T-helper 17 cell (primary cell): Measurements from ENCODE around the gene MAP3K15. TPM values are rescaled to one million over a fixed set of nuclear protein-coding genes. Genes with fewer than 3 reads are reported as not detected.
A peak's percentile ranks its signal among the peaks of the same experiment; 100 is the strongest.

Source experiments
- ATAC-seq: fragments of 150-1000 bp; cut with Tn5 transposase; 2 replicates; pipeline ENCODE4 v1.10.0; 2021; ENCODE audit warnings: mild to moderate bottlenecking, moderate library complexity
- DNase-seq, 3 donors: peaks; one replicate each; pipeline versions ENCODE4 v3.0.0 to v3.0.0-alpha.2; 2020 to 2021
- H3K9me3 ChIP-seq: one replicate; pipeline ENCODE4 v1.7.0; 2013; ENCODE audit warnings: low read length, mild to moderate bottlenecking; ENCODE audit not compliant: control insufficient read depth, poor library complexity, severe bottlenecking
- H3K27ac Mint-ChIP-seq: one replicate; pipeline ENCODE4 v1.8.0; 2022; ENCODE audit warnings: mild to moderate bottlenecking, moderate library complexity, mixed read lengths
- H3K27me3 Mint-ChIP-seq: one replicate; pipeline ENCODE4 v1.8.0; 2022; ENCODE audit warnings: mixed read lengths
- H3K36me3 Mint-ChIP-seq: one replicate; pipeline ENCODE4 v1.8.0; 2022; ENCODE audit warnings: low read depth, mixed read lengths
- H3K4me1 Mint-ChIP-seq: one replicate; pipeline ENCODE4 v1.8.0; 2022; ENCODE audit warnings: mild to moderate bottlenecking, mixed read lengths
- H3K4me3 Mint-ChIP-seq: one replicate; pipeline ENCODE4 v1.8.0; 2022; ENCODE audit warnings: mild to moderate bottlenecking, moderate library complexity, mixed read lengths
- total RNA-seq, 4 donors: library from RNA in 2 of 4; stranded (reverse) in 2 of 4; gene quantifications; one replicate each; pipeline ENCODE4 v1.2.3 and lab custom pipeline; 2022 to 2026

MAP3K15 gene
- total RNA-seq, 2 donors from 2014 or later: 0.16 TPM; not detected in 1

GRCh38 chrX:19548934-19549333, 33.6 kb upstream of the MAP3K15 start:
- no peak for ATAC-seq
- no peaks in the 10 kb centered on the region for H3K9me3 ChIP-seq
- H3K36me3 Mint-ChIP-seq: peaks cover 9% of the 10 kb centered on the region
- no peaks in the 10 kb centered on the region for H3K27me3 Mint-ChIP-seq
- H3K27ac Mint-ChIP-seq: peak overlapping the region; percentile 84
- H3K4me3 Mint-ChIP-seq: peak overlapping the region; percentile 53
- no peak for DNase-seq
- peaks cover 25% of the 10 kb centered on the region for H3K4me1 Mint-ChIP-seq

- H3K27ac Mint-ChIP-seq: peak overlapping the region; percentile 84
- no peaks in the 10 kb centered on the region for H3K27me3 Mint-ChIP-seq
- peaks cover 25% of the 10 kb centered on the region for H3K4me1 Mint-ChIP-seq
- no peak for DNase-seq
- ATAC-seq: no peak
- no peaks in the 10 kb centered on the region for H3K9me3 ChIP-seq
- peak overlapping the region; percentile 53 for H3K4me3 Mint-ChIP-seq
- peaks cover 9% of the 10 kb centered on the region for H3K36me3 Mint-ChIP-seq
These were observed 33.0 kb upstream of the MAP3K15 start for GRCh38 chrX:19548279-19548678.

GRCh38 chrX:19545651-19546050, 30.3 kb upstream of the MAP3K15 start:
- no peak overlapping the region for H3K4me3 Mint-ChIP-seq

GRCh38 chrX:19544693-19545305, 29.5 kb upstream of the MAP3K15 start:
- DNase-seq (no peak), ATAC-seq (peak; percentile 51)
- Mint-ChIP-seq H3K27me3 (no peaks in the 10 kb centered on the region), H3K36me3 (peaks cover 6% of the 10 kb centered on the region), H3K4me1 (peaks cover 26% of the 10 kb centered on the region), H3K4me3 (peak overlapping the region; percentile 3), H3K27ac (peak overlapping the region; percentile 86)
- H3K9me3 ChIP-seq: no peaks in the 10 kb centered on the region

More at GRCh38 chrX:19545651-19546050, 30.3 kb upstream of the MAP3K15 start:
- H3K27me3 Mint-ChIP-seq: no peaks in the 10 kb centered on the region
- DNase-seq (no peak), ATAC-seq (no peak)
- no peak overlapping the region for H3K27ac Mint-ChIP-seq
- no peaks in the 10 kb centered on the region for H3K9me3 ChIP-seq
- peaks cover 6% of the 10 kb centered on the region for H3K36me3 Mint-ChIP-seq
- peaks cover 26% of the 10 kb centered on the region for H3K4me1 Mint-ChIP-seq

GRCh38 chrX:19543951-19544381, 28.7 kb upstream of the MAP3K15 start:
- peaks cover 28% of the 10 kb centered on the region for H3K4me1 Mint-ChIP-seq
- H3K4me3 Mint-ChIP-seq: peak overlapping the region; percentile 45
- peak overlapping the region; percentile 86 for H3K27ac Mint-ChIP-seq
- ATAC-seq: no peak
- no peak for DNase-seq
- H3K27me3 Mint-ChIP-seq: no peaks in the 10 kb centered on the region
- peaks cover 6% of the 10 kb centered on the region for H3K36me3 Mint-ChIP-seq
- H3K9me3 ChIP-seq: no peaks in the 10 kb centered on the region

- no peaks in the 10 kb centered on the region for H3K9me3 ChIP-seq
- H3K4me1 Mint-ChIP-seq: peaks cover 21% of the 10 kb centered on the region
- ATAC-seq (no peak), DNase-seq (no peak)
- H3K36me3 Mint-ChIP-seq: peaks cover 4% of the 10 kb centered on the region
- no peak overlapping the region for H3K27ac Mint-ChIP-seq
- peak overlapping the region; percentile 45 for H3K4me3 Mint-ChIP-seq
- no peaks in the 10 kb centered on the region for H3K27me3 Mint-ChIP-seq
These were observed 27.9 kb upstream of the MAP3K15 start for GRCh38 chrX:19543020-19543715.

- no peaks in the 10 kb centered on the region for H3K9me3 ChIP-seq
- Mint-ChIP-seq H3K4me3 (peak overlapping the region; percentile 15), H3K27ac (no peak overlapping the region), H3K4me1 (peaks cover 19% of the 10 kb centered on the region), H3K27me3 (no peaks in the 10 kb centered on the region), H3K36me3 (peaks cover 2% of the 10 kb centered on the region)
- no peak for ATAC-seq
- DNase-seq: no peak
These were observed 26.6 kb upstream of the MAP3K15 start for GRCh38 chrX:19541931-19542330.

GRCh38 chrX:19541196-19541595, 25.9 kb upstream of the MAP3K15 start:
- Mint-ChIP-seq H3K27me3 (no peaks in the 10 kb centered on the region), H3K4me3 (no peak overlapping the region), H3K27ac (no peak overlapping the region), H3K36me3 (peaks cover 2% of the 10 kb centered on the region), H3K4me1 (peaks cover 15% of the 10 kb centered on the region)
- no peak for ATAC-seq
- H3K9me3 ChIP-seq: no peaks in the 10 kb centered on the region
- DNase-seq: no peak

- Mint-ChIP-seq H3K4me3 (no peak overlapping the region), H3K27me3 (no peaks in the 10 kb centered on the region), H3K36me3 (no peaks in the 10 kb centered on the region), H3K27ac (peak overlapping the region; percentile 74), H3K4me1 (peaks cover 13% of the 10 kb centered on the region)
- no peaks in the 10 kb centered on the region for H3K9me3 ChIP-seq
- no peak for DNase-seq
- ATAC-seq: no peak
These were observed 24.8 kb upstream of the MAP3K15 start for GRCh38 chrX:19540076-19540475.

- peak overlapping the region; percentile 74 for H3K27ac Mint-ChIP-seq
- no peaks in the 10 kb centered on the region for H3K36me3 Mint-ChIP-seq
- ATAC-seq: no peak
- H3K27me3 Mint-ChIP-seq: no peaks in the 10 kb centered on the region
- DNase-seq: no peak
- H3K9me3 ChIP-seq: no peaks in the 10 kb centered on the region
- H3K4me1 Mint-ChIP-seq: peaks cover 12% of the 10 kb centered on the region
- H3K4me3 Mint-ChIP-seq: no peak overlapping the region
These were observed 24.4 kb upstream of the MAP3K15 start for GRCh38 chrX:19539665-19540064.

- no peaks in the 10 kb centered on the region for H3K9me3 ChIP-seq
- Mint-ChIP-seq H3K27me3 (no peaks in the 10 kb centered on the region), H3K4me3 (no peak overlapping the region), H3K27ac (no peak overlapping the region), H3K4me1 (peaks cover 2% of the 10 kb centered on the region), H3K36me3 (no peaks in the 10 kb centered on the region)
- no peak for ATAC-seq
- DNase-seq: no peak
These were observed 20.2 kb upstream of the MAP3K15 start for GRCh38 chrX:19535476-19535875.

- no peak for ATAC-seq
- Mint-ChIP-seq H3K4me1 (no peaks in the 10 kb centered on the region), H3K27ac (no peak overlapping the region), H3K36me3 (no peaks in the 10 kb centered on the region), H3K4me3 (no peak overlapping the region), H3K27me3 (no peaks in the 10 kb centered on the region)
- no peaks in the 10 kb centered on the region for H3K9me3 ChIP-seq
- no peak for DNase-seq
These were observed 17.4 kb upstream of the MAP3K15 start for GRCh38 chrX:19532709-19533108.

GRCh38 chrX:19517965-19518364, 2.7 kb upstream of the MAP3K15 start:
- H3K27ac Mint-ChIP-seq: no peak overlapping the region
- ATAC-seq: no peak
- H3K27me3 Mint-ChIP-seq: peaks cover 5% of the 10 kb centered on the region
- H3K4me1 Mint-ChIP-seq: no peaks in the 10 kb centered on the region
- H3K9me3 ChIP-seq: no peaks in the 10 kb centered on the region
- no peak for DNase-seq
- no peak overlapping the region for H3K4me3 Mint-ChIP-seq
- H3K36me3 Mint-ChIP-seq: no peaks in the 10 kb centered on the region

- Mint-ChIP-seq H3K4me1 (no peaks in the 10 kb centered on the region), H3K36me3 (no peaks in the 10 kb centered on the region), H3K27me3 (peaks cover 5% of the 10 kb centered on the region), H3K4me3 (peak overlapping the region; percentile 82), H3K27ac (no peak overlapping the region)
- no peaks in the 10 kb centered on the region for H3K9me3 ChIP-seq
- DNase-seq (no peak), ATAC-seq (no peak)
These were observed 352 bp upstream of the MAP3K15 start for GRCh38 chrX:19515615-19516105.
